ENCODE results near the gene LCN2. TPM values are rescaled to one million over a fixed set of nuclear protein-coding genes. Genes with fewer than 3 reads are reported as not detected.

Gene LCN2
- total RNA-seq, 1 experiment from 2014 or later: 4,208 TPM

- H3K4me3 Mint-ChIP-seq (ENCODE audit: low read depth, unreplicated experiment): no peak overlapping the region
- peaks cover 37% of the 10 kb centered on the region for H3K4me1 Mint-ChIP-seq (ENCODE audit: low read depth, unreplicated experiment)
- CTCF ChIA-PET: no interaction called here
- BruUV-seq (replicated peaks): no TSS peak
- intact Hi-C loops (cut with micrococcal nuclease; ENCODE audit: unreplicated experiment): no loop called here
- no peaks in the 10 kb centered on the region for H3K9me3 Mint-ChIP-seq (ENCODE audit: low read depth, unreplicated experiment)
- peaks cover 28% of the 10 kb centered on the region for H3K36me3 Mint-ChIP-seq (ENCODE audit: insufficient read depth, unreplicated experiment)
- DNase-seq: no peak
- H3K27ac Mint-ChIP-seq (ENCODE audit: unreplicated experiment): peak overlapping the region; percentile 27
- no peaks in the 10 kb centered on the region for H3K27me3 Mint-ChIP-seq (ENCODE audit: unreplicated experiment)
- TF ChIP-seq, protein P1, sequence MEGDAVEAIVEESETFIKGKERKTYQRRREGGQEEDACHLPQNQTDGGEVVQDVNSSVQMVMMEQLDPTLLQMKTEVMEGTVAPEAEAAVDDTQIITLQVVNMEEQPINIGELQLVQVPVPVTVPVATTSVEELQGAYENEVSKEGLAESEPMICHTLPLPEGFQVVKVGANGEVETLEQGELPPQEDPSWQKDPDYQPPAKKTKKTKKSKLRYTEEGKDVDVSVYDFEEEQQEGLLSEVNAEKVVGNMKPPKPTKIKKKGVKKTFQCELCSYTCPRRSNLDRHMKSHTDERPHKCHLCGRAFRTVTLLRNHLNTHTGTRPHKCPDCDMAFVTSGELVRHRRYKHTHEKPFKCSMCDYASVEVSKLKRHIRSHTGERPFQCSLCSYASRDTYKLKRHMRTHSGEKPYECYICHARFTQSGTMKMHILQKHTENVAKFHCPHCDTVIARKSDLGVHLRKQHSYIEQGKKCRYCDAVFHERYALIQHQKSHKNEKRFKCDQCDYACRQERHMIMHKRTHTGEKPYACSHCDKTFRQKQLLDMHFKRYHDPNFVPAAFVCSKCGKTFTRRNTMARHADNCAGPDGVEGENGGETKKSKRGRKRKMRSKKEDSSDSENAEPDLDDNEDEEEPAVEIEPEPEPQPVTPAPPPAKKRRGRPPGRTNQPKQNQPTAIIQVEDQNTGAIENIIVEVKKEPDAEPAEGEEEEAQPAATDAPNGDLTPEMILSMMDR (IDR thresholded peaks at IDR 0.05; ENCODE audit: unreplicated experiment): no peak
Measured at GRCh38 chr9:128142061-128142460, 7.2 kb upstream of the LCN2 start.

- no TSS peak for BruUV-seq (replicated peaks)
Measured at GRCh38 chr9:128142596-128142995, 6.7 kb upstream of the LCN2 start.

GRCh38 chr9:128143525-128144238 lies 5.6 kb upstream of the LCN2 start:
- no TSS peak for BruUV-seq (replicated peaks)
- H3K27me3 Mint-ChIP-seq (ENCODE audit: unreplicated experiment): no peaks in the 10 kb centered on the region
- H3K36me3 Mint-ChIP-seq (ENCODE audit: insufficient read depth, unreplicated experiment): peaks cover 21% of the 10 kb centered on the region
- H3K4me1 Mint-ChIP-seq (ENCODE audit: low read depth, unreplicated experiment): peaks cover 28% of the 10 kb centered on the region
- peak; percentile 66 for DNase-seq
- TF ChIP-seq, protein P1 (IDR thresholded peaks at IDR 0.05; ENCODE audit: unreplicated experiment): no peak
- H3K27ac Mint-ChIP-seq (ENCODE audit: unreplicated experiment): peak overlapping the region; percentile 95
- H3K4me3 Mint-ChIP-seq (ENCODE audit: low read depth, unreplicated experiment): peak overlapping the region; percentile 17
- CTCF ChIA-PET: no interaction called here
- H3K9me3 Mint-ChIP-seq (ENCODE audit: low read depth, unreplicated experiment): no peaks in the 10 kb centered on the region
- intact Hi-C loops (cut with micrococcal nuclease; ENCODE audit: unreplicated experiment): no loop called here

More at GRCh38 chr9:128142596-128142995, 6.7 kb upstream of the LCN2 start:
- Mint-ChIP-seq H3K4me1 (ENCODE audit: low read depth, unreplicated experiment) (peaks cover 33% of the 10 kb centered on the region), H3K9me3 (ENCODE audit: low read depth, unreplicated experiment) (no peaks in the 10 kb centered on the region), H3K36me3 (ENCODE audit: insufficient read depth, unreplicated experiment) (peaks cover 23% of the 10 kb centered on the region), H3K4me3 (ENCODE audit: low read depth, unreplicated experiment) (no peak overlapping the region), H3K27me3 (ENCODE audit: unreplicated experiment) (no peaks in the 10 kb centered on the region), H3K27ac (ENCODE audit: unreplicated experiment) (peak overlapping the region; percentile 27)
- intact Hi-C loops (cut with micrococcal nuclease; ENCODE audit: unreplicated experiment): no loop called here
- CTCF ChIA-PET: no interaction called here
- DNase-seq: no peak
- TF ChIP-seq, protein P1 (IDR thresholded peaks at IDR 0.05; ENCODE audit: unreplicated experiment): no peak

DNA sequence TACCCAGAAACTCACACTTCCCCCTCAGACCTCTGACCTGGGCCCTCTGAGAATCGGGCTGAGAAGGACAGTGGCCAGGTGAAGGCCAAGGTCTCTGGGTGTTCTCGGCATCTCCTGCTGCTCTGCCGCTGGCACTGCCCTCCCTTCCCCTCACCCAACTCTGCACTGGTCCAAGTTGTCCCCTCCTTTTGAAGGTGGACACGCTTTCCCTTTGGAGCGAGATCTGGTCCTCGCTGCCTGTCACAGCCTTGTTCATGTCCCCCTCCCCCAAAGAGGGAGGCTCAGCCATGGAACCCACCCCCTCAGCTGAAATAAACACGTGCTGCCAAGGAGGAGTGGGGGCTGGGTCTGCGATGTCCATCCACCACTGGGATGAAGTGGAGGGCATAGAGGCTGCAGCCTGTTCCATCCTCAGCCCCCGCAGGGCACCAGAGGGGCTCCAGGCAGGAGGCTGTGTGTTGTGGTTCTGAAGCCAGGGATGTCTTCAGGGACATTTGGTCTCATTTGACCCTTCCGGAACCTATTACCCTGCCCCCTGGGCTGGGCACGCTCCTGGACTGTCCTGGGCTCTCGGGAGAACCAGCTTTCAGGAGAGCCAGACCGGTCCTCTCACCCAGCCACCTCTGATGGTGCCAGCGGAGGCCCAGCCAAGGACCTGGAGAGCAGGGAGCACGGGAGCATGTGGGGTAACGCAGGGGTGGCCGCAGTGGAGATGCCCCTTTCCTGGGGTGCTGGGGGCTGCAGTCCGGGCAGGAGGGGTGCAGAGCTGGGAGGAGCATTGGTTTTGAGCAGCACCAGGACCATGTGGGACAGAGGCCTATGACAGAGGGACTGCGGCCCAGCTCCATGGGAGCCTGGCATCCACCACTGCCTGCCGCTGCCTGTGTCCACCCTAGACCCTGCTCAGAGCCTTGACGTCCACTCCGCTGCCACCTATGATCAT lies 4.7 kb upstream of the LCN2 start:
- no TSS peak for BruUV-seq (replicated peaks)
- Mint-ChIP-seq H3K4me3 (ENCODE audit: low read depth, unreplicated experiment) (no peak overlapping the region), H3K9me3 (ENCODE audit: low read depth, unreplicated experiment) (no peaks in the 10 kb centered on the region), H3K27ac (ENCODE audit: unreplicated experiment) (peak overlapping the region; percentile 95), H3K27me3 (ENCODE audit: unreplicated experiment) (no peaks in the 10 kb centered on the region), H3K4me1 (ENCODE audit: low read depth, unreplicated experiment) (peaks cover 35% of the 10 kb centered on the region), H3K36me3 (ENCODE audit: insufficient read depth, unreplicated experiment) (peaks cover 29% of the 10 kb centered on the region)
- CTCF ChIA-PET: no interaction called here
- DNase-seq: no peak
- intact Hi-C loops (cut with micrococcal nuclease; ENCODE audit: unreplicated experiment): no loop called here
- TF ChIP-seq, protein P1 (IDR thresholded peaks at IDR 0.05; ENCODE audit: unreplicated experiment): no peak

All from Calu3 (cell line).